ENCODE data around the gene SLIT3. TPM values are rescaled to one million over a fixed set of nuclear protein-coding genes. Genes with fewer than 3 reads are reported as not detected.

The SLIT3 gene
- total RNA-seq, 1 experiment from 2014 or later, result 0.92 TPM

DNA sequence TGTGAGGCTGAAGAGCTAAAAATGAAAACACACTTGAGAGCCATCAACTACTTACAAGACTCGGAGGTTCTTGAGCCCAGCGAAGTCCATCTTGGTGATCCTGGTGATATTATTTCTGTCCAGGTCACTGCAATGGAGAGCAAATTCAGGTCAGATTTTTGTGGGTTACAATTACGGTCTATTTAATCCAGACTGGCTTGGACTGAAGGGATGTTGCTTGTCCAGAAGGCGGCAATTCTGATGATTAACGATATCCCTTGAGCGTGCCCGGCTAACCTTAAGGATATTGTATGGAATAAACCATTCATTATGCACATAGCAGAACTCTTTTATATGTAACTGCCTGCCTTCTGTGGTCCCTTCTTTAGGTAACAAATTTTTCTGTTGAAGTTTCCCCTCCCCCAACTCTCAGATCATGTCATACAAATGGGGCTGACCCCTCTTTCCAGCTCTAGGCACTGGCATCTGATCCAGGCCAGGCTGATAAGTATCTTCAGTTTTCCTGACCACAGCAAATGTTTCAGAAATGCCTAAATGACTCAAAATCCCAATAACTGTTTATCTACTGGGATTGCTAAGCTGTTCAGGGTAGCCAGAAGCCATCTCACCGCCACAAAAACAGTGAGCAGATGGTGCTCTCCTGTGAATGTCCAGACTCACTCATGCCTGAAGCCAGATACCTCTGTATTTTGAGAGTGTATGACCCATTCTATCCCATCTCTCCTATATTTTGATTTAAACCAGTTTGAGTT lies 49.4 kb downstream of the SLIT3 start:
- Histone ChIP-seq H3K27ac (ENCODE audit: insufficient read length, low read depth, low read length) (no peak overlapping the region), H3K79me1 (ENCODE audit: insufficient read depth, low read depth, low read length, poor library complexity, severe bottlenecking) (no peaks in the 10 kb centered on the region), H3K23me2 (ENCODE audit: insufficient read length, low read depth, low read length, poor library complexity, severe bottlenecking) (no peaks in the 10 kb centered on the region), H3T11ph (ENCODE audit: low read length) (no peak overlapping the region), H3K4me2 (ENCODE audit: insufficient read depth, insufficient read length, low read length) (no peak overlapping the region), H3K9ac (ENCODE audit: extremely low read depth, insufficient read length, low read length) (no peak overlapping the region), H4K91ac (ENCODE audit: insufficient read length, low read depth, low read length) (no peak overlapping the region), H3K4me1 (ENCODE audit: insufficient read depth, low read length) (no peaks in the 10 kb centered on the region), H3K56ac (ENCODE audit: insufficient read length, low read depth, low read length) (no peak overlapping the region), H2AK5ac (ENCODE audit: insufficient read length, low read length) (no peak overlapping the region), H3K23ac (ENCODE audit: insufficient read length, low read depth, low read length) (no peak overlapping the region), H2BK20ac (ENCODE audit: low read depth, low read length, poor library complexity, severe bottlenecking) (no peak overlapping the region), H2BK12ac (ENCODE audit: insufficient read length, low read depth, low read length) (no peak overlapping the region), H3K9me3 (ENCODE audit: control insufficient read depth, low read depth, low read length) (no peaks in the 10 kb centered on the region), H4K8ac (replicated peaks; ENCODE audit: insufficient read length, low read depth, low read length) (no peak overlapping the region), H2BK15ac (ENCODE audit: low read depth, low read length) (no peak overlapping the region), H3K18ac (ENCODE audit: insufficient read length, low read depth, low read length) (no peak overlapping the region), H2BK5ac (ENCODE audit: insufficient read length, low read length) (no peak overlapping the region), H3K79me2 (ENCODE audit: insufficient read depth, low read length) (no peaks in the 10 kb centered on the region), H3K4ac (ENCODE audit: low read depth, low read length) (no peak overlapping the region), H2BK120ac (ENCODE audit: low read depth, low read length, poor library complexity, severe bottlenecking) (no peak overlapping the region), H3K27me3 (ENCODE audit: insufficient read depth, low read length) (no peaks in the 10 kb centered on the region), H4K20me1 (ENCODE audit: control insufficient read depth, insufficient read depth, insufficient read length) (no peaks in the 10 kb centered on the region), H2AFZ (ENCODE audit: low read length) (no peak overlapping the region), H4K5ac (ENCODE audit: insufficient read length, low read depth, low read length) (no peak overlapping the region), H3K14ac (ENCODE audit: insufficient read depth, low read length) (no peak overlapping the region)
- no peak for DNase-seq
- WGBS (ENCODE audit: extremely low coverage, insufficient read length, low lambda C conversion rate), result no CpG with 5 or more reads among the region's 8 CpGs
- H3K36me3 Mint-ChIP-seq (ENCODE audit: insufficient read depth in 1 of 3, low read depth in 3 of 3), result no peaks in the 10 kb centered on the region
- peaks cover 21% of the 10 kb centered on the region for H3K27me3 Mint-ChIP-seq (ENCODE audit: low read depth)
- no peaks in the 10 kb centered on the region for H3K4me1 Mint-ChIP-seq
- TF ChIP-seq, protein P1, sequence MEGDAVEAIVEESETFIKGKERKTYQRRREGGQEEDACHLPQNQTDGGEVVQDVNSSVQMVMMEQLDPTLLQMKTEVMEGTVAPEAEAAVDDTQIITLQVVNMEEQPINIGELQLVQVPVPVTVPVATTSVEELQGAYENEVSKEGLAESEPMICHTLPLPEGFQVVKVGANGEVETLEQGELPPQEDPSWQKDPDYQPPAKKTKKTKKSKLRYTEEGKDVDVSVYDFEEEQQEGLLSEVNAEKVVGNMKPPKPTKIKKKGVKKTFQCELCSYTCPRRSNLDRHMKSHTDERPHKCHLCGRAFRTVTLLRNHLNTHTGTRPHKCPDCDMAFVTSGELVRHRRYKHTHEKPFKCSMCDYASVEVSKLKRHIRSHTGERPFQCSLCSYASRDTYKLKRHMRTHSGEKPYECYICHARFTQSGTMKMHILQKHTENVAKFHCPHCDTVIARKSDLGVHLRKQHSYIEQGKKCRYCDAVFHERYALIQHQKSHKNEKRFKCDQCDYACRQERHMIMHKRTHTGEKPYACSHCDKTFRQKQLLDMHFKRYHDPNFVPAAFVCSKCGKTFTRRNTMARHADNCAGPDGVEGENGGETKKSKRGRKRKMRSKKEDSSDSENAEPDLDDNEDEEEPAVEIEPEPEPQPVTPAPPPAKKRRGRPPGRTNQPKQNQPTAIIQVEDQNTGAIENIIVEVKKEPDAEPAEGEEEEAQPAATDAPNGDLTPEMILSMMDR (conservative IDR thresholded peaks at IDR 0.05), result no peak
- H3K9me3 Mint-ChIP-seq, result no peaks in the 10 kb centered on the region
- H3K4me3 Mint-ChIP-seq, result no peak overlapping the region
- H3K27ac Mint-ChIP-seq, result no peak overlapping the region
